HPDE6-E6E7 (cell line): ENCODE data around the gene CGB2.
"Not testable (repeated sequence)": the region's sequence is repeated elsewhere in the genome, so short reads cannot be mapped to it uniquely, and the experiment has no call there.

ENCODE experiments used
- DNase-seq: peaks from one replicate; pipeline ENCODE4 v3.0.0; 2011; ENCODE audit warnings: missing footprints; ENCODE audit errors: extremely low spot score

The CGB2 gene

DNA sequence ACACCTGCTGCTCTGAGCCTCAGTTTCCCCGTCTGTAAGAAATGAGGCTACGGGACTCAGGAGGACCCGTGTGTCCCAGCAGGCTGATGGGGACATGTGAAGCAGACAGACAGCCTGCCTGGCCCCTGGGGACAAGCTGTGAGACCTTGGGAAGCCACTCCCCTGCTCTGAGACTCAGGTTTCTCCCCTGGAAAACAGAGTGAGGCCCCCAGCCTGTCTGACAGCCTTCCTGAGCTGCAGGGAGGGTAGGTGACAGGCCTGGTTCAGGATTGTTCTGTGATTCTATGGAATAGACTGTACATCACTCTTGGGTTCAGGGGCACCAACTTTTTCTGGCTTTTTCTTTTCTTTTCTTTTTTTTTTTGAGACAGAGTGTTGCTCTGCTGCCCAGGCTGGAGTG is 35.9 kb downstream of the CGB2 start:
- no peak for DNase-seq

DNA sequence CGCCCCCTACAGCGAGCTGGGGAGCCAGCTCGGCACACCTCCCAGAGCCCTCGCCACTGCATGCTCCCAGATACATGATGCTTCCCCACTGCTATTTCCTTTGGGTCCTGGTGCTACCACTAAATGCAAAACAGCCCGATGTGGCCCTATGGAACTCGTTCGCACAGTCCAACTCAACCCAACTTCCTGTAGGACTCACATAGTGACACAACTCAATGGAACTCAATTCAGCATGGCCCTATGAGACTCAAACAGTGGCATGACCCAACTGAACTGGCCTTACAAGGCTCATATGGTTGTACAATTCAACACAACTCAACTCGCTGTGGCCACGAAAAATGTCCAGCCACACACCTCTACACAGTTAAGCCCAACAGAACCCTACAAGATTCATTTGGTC is 37.3 kb downstream of the CGB2 start:
- DNase-seq = no peak

GRCh38 chr19:49070416-49070815 is 38.7 kb downstream of the CGB2 start:
- no peak for DNase-seq

- no peak for DNase-seq
These were observed 40.3 kb downstream of the CGB2 start for GRCh38 chr19:49071860-49072547.

DNA sequence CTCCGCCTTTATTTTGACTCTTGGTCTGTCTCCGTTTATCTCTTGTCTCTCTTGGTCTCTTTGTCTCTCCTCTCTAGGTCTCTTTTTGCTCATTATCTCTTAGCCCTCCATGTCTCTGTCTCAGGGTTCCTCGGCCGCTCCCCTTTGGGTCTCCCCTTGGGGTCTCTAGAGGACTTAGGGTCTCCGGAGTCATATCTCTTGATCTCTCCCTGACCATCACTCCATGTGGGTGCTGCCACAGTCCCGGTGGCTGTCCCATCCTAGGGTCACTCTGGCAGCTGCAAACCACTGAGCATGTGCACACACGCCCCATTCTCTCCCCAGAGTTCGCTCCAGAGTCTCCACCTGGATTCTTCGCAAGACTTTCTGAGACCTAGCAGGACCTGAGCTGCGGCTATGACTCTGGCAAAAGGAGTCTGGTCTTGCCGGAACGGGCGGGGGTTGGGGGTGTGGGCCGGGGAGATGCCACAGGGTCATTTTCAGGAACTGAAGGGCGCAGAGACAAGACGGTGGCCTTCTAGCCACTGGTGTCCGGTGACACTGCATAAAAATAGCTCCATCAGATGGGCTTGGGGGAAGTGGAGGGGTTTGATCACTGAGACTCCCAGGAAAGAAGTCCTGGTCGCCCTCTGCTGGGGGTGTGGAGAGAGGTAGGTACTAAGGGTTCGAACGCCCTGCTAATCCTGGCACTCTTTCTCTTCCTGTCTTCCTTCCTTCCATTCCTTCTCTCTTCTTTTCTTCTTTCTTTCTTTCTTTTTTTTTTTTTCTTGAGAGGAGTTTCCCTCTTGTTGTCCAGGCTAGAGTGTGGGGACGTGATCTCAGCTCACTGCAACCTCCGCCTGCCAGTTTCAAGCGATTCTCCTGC is 42.1 kb downstream of the CGB2 start:
- DNase-seq = no peak

- DNase-seq = not testable (repeated sequence)
These were observed 43.2 kb downstream of the CGB2 start for GRCh38 chr19:49074869-49075268.

GRCh38 chr19:49080392-49080791 is 48.7 kb downstream of the CGB2 start:
- no peak for DNase-seq

GRCh38 chr19:49081273-49081672 is 49.6 kb downstream of the CGB2 start:
- DNase-seq = no peak
